ENCODE data around the gene REEP2.

REEP2 gene

GRCh38 chr5:138476918-138477317 is 38.1 kb downstream of the REEP2 start:
- no peak for TF ChIP-seq ZFX (IDR thresholded peaks at IDR 0.05)
- no peak for TF ChIP-seq CTCF (conservative IDR thresholded peaks at IDR 0.05)
- no peak overlapping the region for H3K27ac ChIP-seq

- H3K27ac ChIP-seq: no peak overlapping the region
- TF ChIP-seq ZFX (IDR thresholded peaks at IDR 0.05) (no peak), CTCF (conservative IDR thresholded peaks at IDR 0.05) (no peak)
Measured at GRCh38 chr5:138482638-138483037, 43.8 kb downstream of the REEP2 start.

GRCh38 chr5:138488481-138488945 is 49.7 kb downstream of the REEP2 start:
- no peak overlapping the region for H3K27ac ChIP-seq
- no peak for TF ChIP-seq CTCF (conservative IDR thresholded peaks at IDR 0.05)
- TF ChIP-seq ZFX (IDR thresholded peaks at IDR 0.05): no peak

- TF ChIP-seq ZFX (IDR thresholded peaks at IDR 0.05): no peak
- TF ChIP-seq CTCF (conservative IDR thresholded peaks at IDR 0.05): no peak
- no peak overlapping the region for H3K27ac ChIP-seq
Measured at GRCh38 chr5:138489683-138490061, 50.8 kb downstream of the REEP2 start.

GRCh38 chr5:138490648-138491283 is 51.9 kb downstream of the REEP2 start:
- peak overlapping the region; percentile 80; the same call in 1 of the 2 replicates for H3K27ac ChIP-seq
- TF ChIP-seq CTCF (conservative IDR thresholded peaks at IDR 0.05): no peak
- TF ChIP-seq ZFX (IDR thresholded peaks at IDR 0.05): no peak

- peak overlapping the region; percentile 80 for H3K27ac ChIP-seq
- TF ChIP-seq ZFX (IDR thresholded peaks at IDR 0.05) (no peak), CTCF (conservative IDR thresholded peaks at IDR 0.05) (no peak)
Measured at GRCh38 chr5:138491284-138491648, 52.4 kb downstream of the REEP2 start.

- H3K27ac ChIP-seq: peak overlapping the region; percentile 80
- no peak for TF ChIP-seq ZFX (IDR thresholded peaks at IDR 0.05)
- no peak for TF ChIP-seq CTCF (conservative IDR thresholded peaks at IDR 0.05)
Measured at GRCh38 chr5:138491669-138492559, 53.1 kb downstream of the REEP2 start.
